ENCODE data around the gene ZNHIT6.

DNA sequence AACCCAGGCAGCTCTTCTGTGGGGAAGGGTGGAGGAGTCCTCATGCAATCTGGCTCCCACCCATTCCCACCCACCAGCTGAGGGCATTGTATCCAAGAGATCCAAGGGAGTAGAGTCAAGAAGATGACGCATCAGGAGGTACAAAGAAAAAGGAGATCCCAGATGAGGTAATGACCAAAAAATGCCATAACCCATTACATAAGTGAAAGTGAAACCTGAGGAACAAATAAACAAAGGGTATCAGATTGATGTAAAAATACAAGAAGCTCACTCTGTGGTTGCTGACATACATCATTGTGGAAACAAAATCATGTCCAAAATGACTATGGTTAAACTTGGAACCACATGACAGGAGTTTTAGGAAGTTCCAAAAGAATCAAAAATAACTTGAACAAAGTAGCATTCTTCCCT lies 85.2 kb downstream of the ZNHIT6 start:
- TF ChIP-seq, protein P1, sequence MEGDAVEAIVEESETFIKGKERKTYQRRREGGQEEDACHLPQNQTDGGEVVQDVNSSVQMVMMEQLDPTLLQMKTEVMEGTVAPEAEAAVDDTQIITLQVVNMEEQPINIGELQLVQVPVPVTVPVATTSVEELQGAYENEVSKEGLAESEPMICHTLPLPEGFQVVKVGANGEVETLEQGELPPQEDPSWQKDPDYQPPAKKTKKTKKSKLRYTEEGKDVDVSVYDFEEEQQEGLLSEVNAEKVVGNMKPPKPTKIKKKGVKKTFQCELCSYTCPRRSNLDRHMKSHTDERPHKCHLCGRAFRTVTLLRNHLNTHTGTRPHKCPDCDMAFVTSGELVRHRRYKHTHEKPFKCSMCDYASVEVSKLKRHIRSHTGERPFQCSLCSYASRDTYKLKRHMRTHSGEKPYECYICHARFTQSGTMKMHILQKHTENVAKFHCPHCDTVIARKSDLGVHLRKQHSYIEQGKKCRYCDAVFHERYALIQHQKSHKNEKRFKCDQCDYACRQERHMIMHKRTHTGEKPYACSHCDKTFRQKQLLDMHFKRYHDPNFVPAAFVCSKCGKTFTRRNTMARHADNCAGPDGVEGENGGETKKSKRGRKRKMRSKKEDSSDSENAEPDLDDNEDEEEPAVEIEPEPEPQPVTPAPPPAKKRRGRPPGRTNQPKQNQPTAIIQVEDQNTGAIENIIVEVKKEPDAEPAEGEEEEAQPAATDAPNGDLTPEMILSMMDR (conservative IDR thresholded peaks at IDR 0.05), result no peak
- TF ChIP-seq EZH2 (IDR thresholded peaks at IDR 0.05; ENCODE audit: low read depth), result no peak

All from PC-9 (cell line).